PC-9 (cell line): ENCODE results near the gene MOCS3.

Experiments
- EZH2 ChIP-seq: fragments of 200-600 bp; sonication (generic); IDR thresholded peaks from 2 replicates; pipeline ENCODE4 v1.8.0; 2017; ENCODE audit warnings: antibody characterized with exemption, low read depth
- TF ChIP-seq, protein P1 (sequence below): fragments of 200-600 bp; sonication (generic); conservative IDR thresholded peaks from 2 replicates; pipeline ENCODE4 v1.6.1; 2017; ENCODE audit warnings: mixed run types, antibody characterized with exemption, mild to moderate bottlenecking, moderate library complexity

DNA sequence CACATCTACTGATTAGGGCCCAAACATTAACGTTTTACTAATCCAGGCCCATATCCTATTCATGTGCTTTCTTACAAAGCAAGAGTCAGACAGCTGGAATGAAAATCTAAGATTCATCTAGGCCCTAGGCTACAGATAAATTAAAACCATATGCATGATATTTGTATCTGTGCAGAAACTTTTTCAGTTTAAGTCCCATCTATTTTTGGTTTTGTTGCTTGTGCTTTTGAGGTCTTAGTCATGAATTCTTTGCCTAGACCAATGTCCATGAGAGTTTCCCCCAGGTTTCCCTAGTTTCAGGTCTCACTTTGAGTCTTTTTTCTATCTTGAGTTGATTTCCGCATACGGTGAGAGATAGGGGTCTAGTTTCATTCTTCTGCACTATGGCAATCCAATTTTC, 47.6 kb upstream of the MOCS3 start:
- no peak for TF ChIP-seq EZH2
- TF ChIP-seq, protein P1, sequence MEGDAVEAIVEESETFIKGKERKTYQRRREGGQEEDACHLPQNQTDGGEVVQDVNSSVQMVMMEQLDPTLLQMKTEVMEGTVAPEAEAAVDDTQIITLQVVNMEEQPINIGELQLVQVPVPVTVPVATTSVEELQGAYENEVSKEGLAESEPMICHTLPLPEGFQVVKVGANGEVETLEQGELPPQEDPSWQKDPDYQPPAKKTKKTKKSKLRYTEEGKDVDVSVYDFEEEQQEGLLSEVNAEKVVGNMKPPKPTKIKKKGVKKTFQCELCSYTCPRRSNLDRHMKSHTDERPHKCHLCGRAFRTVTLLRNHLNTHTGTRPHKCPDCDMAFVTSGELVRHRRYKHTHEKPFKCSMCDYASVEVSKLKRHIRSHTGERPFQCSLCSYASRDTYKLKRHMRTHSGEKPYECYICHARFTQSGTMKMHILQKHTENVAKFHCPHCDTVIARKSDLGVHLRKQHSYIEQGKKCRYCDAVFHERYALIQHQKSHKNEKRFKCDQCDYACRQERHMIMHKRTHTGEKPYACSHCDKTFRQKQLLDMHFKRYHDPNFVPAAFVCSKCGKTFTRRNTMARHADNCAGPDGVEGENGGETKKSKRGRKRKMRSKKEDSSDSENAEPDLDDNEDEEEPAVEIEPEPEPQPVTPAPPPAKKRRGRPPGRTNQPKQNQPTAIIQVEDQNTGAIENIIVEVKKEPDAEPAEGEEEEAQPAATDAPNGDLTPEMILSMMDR = no peak
